M059J (cell line): ENCODE results near the gene ACTL6B. TPM values are rescaled to one million over a fixed set of nuclear protein-coding genes. Genes with fewer than 3 reads are reported as not detected.
A peak's percentile ranks its signal among the peaks of the same experiment; 100 is the strongest.
"Not testable (repeated sequence)": the region's sequence is repeated elsewhere in the genome, so short reads cannot be mapped to it uniquely, and the experiment has no call there.

ENCODE experiments used
- DNase-seq: peaks from one replicate; pipeline ENCODE4 v3.0.0-alpha.2; 2012; ENCODE audit warnings: low read depth
- total RNA-seq: library from RNA; depleted of rRNA; stranded (reverse); fragments of >200 nt; shearing (Covaris generic); gene quantifications from 2 replicates; pipeline ENCODE4 v1.2.3, GENCODE V29; 2014; rRNA removed

The ACTL6B gene
- not detected in 2 replicates for total RNA-seq

- DNase-seq = peak; percentile 43
Observed at GRCh38 chr7:100655908-100656674, at the start of gene ACTL6B. TSS of gene ACTL6B (minus strand) at chr7:100656448. CDS start at chr7:100656354, 94 bp downstream.

- peak; percentile 67 for DNase-seq
Observed at GRCh38 chr7:100705320-100705752, 49.1 kb upstream of the ACTL6B start.

GRCh38 chr7:100701089-100701488 is 44.8 kb upstream of the ACTL6B start:
- not testable (repeated sequence) for DNase-seq

- DNase-seq = no peak
Observed at GRCh38 chr7:100699018-100699417, 42.8 kb upstream of the ACTL6B start.

- DNase-seq = no peak
Observed at GRCh38 chr7:100696123-100696521, 39.9 kb upstream of the ACTL6B start.

- DNase-seq = peak; percentile 51
Observed at GRCh38 chr7:100694098-100694745, 38.0 kb upstream of the ACTL6B start, which contains the start of gene GIGYF1. TSS of gene GIGYF1 (minus strand) at chr7:100694250. CDS start at chr7:100688238, 6,012 bp downstream.

- DNase-seq = no peak
Observed at GRCh38 chr7:100693312-100694097, 37.3 kb upstream of the ACTL6B start.

GRCh38 chr7:100692578-100692961 is 36.3 kb upstream of the ACTL6B start:
- no peak for DNase-seq

GRCh38 chr7:100691676-100692577 is 35.7 kb upstream of the ACTL6B start:
- peak; percentile 55 for DNase-seq

- DNase-seq = no peak
Observed at GRCh38 chr7:100689230-100690135, 33.2 kb upstream of the ACTL6B start.

- no peak for DNase-seq
Observed at GRCh38 chr7:100688326-100688860, 32.1 kb upstream of the ACTL6B start.

GRCh38 chr7:100687751-100688300 is 31.6 kb upstream of the ACTL6B start:
- DNase-seq = no peak

GRCh38 chr7:100687261-100687660 is 31.0 kb upstream of the ACTL6B start:
- DNase-seq = no peak

- no peak for DNase-seq
Observed at GRCh38 chr7:100686822-100687211, 30.6 kb upstream of the ACTL6B start.

- DNase-seq = no peak
Observed at GRCh38 chr7:100686201-100686821, 30.1 kb upstream of the ACTL6B start.

- no peak for DNase-seq
Observed at GRCh38 chr7:100685631-100686145, 29.4 kb upstream of the ACTL6B start.

GRCh38 chr7:100685049-100685605 is 28.9 kb upstream of the ACTL6B start:
- DNase-seq = no peak

- no peak for DNase-seq
Observed at GRCh38 chr7:100684534-100685042, 28.3 kb upstream of the ACTL6B start.
